Ishikawa (cell line): ENCODE measurements around the gene RNF213.

Experiments
- CEBPB ChIP-seq: IDR thresholded peaks from 2 replicates; pipeline ENCODE4 v1.6.1; 2012
- CREB1 ChIP-seq: IDR thresholded peaks from 2 replicates; pipeline ENCODE4 v1.6.1; 2012; ENCODE audit warnings: low read depth
- EGR1 ChIP-seq: IDR thresholded peaks from 2 replicates; pipeline ENCODE4 v1.6.1; 2012
- EP300 ChIP-seq: IDR thresholded peaks from 2 replicates; pipeline ENCODE4 v1.6.1; 2012; ENCODE audit warnings: borderline replicate concordance
- FOXM1 ChIP-seq: IDR thresholded peaks from 2 replicates; pipeline ENCODE4 v1.6.1; 2012; ENCODE audit warnings: low read depth, borderline replicate concordance
- RAD21 ChIP-seq: IDR thresholded peaks from 2 replicates; pipeline ENCODE4 v1.6.1; 2012; ENCODE audit warnings: low read depth
- TAF1 ChIP-seq: IDR thresholded peaks from 2 replicates; pipeline ENCODE4 v1.6.1; 2012; ENCODE audit warnings: low read depth, mild to moderate bottlenecking
- TEAD4 ChIP-seq: IDR thresholded peaks from 2 replicates; pipeline ENCODE4 v1.6.1; 2012
- ZBTB7A ChIP-seq: IDR thresholded peaks from 2 replicates; pipeline ENCODE4 v1.6.1; 2012; ENCODE audit warnings: low read depth
- TF ChIP-seq, protein P1 (sequence below): IDR thresholded peaks from 2 replicates; pipeline ENCODE4 v1.6.1; 2012
- TF ChIP-seq, protein P2 (sequence below): IDR thresholded peaks from 2 replicates; pipeline ENCODE4 v1.6.1; 2012; ENCODE audit warnings: low read depth, mild to moderate bottlenecking
- TF ChIP-seq, protein P3 (sequence below): IDR thresholded peaks from 2 replicates; pipeline ENCODE4 v1.6.1; 2012

DNA sequence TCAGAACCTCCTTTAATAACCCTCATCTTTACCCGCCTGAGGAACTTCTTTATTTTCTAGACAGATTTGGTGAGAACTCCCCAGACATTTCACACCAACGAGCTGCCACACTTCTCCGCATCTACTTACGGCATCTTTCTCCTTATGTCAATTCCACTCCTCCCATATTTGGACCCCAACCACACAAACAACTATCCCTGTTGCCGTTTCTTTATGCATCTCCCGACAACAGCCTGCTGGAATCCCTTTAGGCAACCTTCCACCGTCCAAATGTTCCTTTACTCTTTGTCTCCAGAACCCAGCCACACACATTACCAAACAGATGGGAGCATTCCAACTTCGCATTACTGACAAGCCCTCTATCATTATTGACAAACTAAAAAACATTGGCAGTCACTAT lies 145.5 kb downstream of the RNF213 start:
- TF ChIP-seq RAD21 (no peak), ZBTB7A (no peak), TEAD4 (no peak), EGR1 (no peak), FOXM1 (no peak), TAF1 (no peak), CREB1 (no peak), CEBPB (no peak), EP300 (no peak)
- TF ChIP-seq, protein P1, sequence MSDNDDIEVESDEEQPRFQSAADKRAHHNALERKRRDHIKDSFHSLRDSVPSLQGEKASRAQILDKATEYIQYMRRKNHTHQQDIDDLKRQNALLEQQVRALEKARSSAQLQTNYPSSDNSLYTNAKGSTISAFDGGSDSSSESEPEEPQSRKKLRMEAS, result no peak
- TF ChIP-seq, protein P2, sequence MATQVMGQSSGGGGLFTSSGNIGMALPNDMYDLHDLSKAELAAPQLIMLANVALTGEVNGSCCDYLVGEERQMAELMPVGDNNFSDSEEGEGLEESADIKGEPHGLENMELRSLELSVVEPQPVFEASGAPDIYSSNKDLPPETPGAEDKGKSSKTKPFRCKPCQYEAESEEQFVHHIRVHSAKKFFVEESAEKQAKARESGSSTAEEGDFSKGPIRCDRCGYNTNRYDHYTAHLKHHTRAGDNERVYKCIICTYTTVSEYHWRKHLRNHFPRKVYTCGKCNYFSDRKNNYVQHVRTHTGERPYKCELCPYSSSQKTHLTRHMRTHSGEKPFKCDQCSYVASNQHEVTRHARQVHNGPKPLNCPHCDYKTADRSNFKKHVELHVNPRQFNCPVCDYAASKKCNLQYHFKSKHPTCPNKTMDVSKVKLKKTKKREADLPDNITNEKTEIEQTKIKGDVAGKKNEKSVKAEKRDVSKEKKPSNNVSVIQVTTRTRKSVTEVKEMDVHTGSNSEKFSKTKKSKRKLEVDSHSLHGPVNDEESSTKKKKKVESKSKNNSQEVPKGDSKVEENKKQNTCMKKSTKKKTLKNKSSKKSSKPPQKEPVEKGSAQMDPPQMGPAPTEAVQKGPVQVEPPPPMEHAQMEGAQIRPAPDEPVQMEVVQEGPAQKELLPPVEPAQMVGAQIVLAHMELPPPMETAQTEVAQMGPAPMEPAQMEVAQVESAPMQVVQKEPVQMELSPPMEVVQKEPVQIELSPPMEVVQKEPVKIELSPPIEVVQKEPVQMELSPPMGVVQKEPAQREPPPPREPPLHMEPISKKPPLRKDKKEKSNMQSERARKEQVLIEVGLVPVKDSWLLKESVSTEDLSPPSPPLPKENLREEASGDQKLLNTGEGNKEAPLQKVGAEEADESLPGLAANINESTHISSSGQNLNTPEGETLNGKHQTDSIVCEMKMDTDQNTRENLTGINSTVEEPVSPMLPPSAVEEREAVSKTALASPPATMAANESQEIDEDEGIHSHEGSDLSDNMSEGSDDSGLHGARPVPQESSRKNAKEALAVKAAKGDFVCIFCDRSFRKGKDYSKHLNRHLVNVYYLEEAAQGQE, result no peak
- TF ChIP-seq, protein P3, sequence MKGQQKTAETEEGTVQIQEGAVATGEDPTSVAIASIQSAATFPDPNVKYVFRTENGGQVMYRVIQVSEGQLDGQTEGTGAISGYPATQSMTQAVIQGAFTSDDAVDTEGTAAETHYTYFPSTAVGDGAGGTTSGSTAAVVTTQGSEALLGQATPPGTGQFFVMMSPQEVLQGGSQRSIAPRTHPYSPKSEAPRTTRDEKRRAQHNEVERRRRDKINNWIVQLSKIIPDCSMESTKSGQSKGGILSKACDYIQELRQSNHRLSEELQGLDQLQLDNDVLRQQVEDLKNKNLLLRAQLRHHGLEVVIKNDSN, result no peak
